CD4-positive, alpha-beta T cell (primary cell): ENCODE data around the gene NEUROD1. TPM values are rescaled to one million over a fixed set of nuclear protein-coding genes. Genes with fewer than 3 reads are reported as not detected.

Experiments
- ATAC-seq: fragments of 200-7000 bp; cut with Tn5 transposase; one replicate; pipeline ENCODE4 v1.10.0; 2022; ENCODE audit warnings: mild to moderate bottlenecking; ENCODE audit not compliant: poor library complexity
- CTCF ChIA-PET: fragments of 350-600 bp; sonication (Branson Sonifier 250); formaldehyde crosslinking; loops from one replicate; lab custom pipeline; 2021; ENCODE audit warnings: antibody characterized with exemption, inconsistent platforms; lab: Charles Lee
- POLR2A ChIA-PET: fragments of 350-600 bp; sonication (Branson Sonifier 250); formaldehyde crosslinking; loops from one replicate; lab custom pipeline; 2021; ENCODE audit warnings: antibody characterized with exemption, inconsistent platforms; lab: Charles Lee
- DNase-seq, 14 experiments: peaks; one replicate each; pipeline ENCODE4 v3.0.0-alpha.2; 2013 to 2020; ENCODE audit warnings: mixed read lengths in 2 of 14
- H3K27ac ChIP-seq, 2 donors: one replicate each; pipeline versions ENCODE4 v1.5.1 to v1.7.0; 2013; ENCODE audit warnings: low read length in 2 of 2, low read depth in 1 of 2, mild to moderate bottlenecking in 1 of 2
- H3K27me3 ChIP-seq, 2 experiments: 1 replicate in 1 of 2; 2 replicates in 1 of 2; pipeline versions ENCODE4 v1.6.1 to v1.7.0; 2013; ENCODE audit warnings: low read length in 2 of 2, control low read depth in 1 of 2, mild to moderate bottlenecking in 1 of 2, moderate library complexity in 1 of 2; ENCODE audit not compliant: insufficient read depth in 2 of 2, control insufficient read depth in 1 of 2
- H3K36me3 ChIP-seq: one replicate; pipeline ENCODE4 v1.6.1; 2013; ENCODE audit warnings: low read length, control low read depth; ENCODE audit not compliant: insufficient read depth
- H3K4me1 ChIP-seq: one replicate; pipeline ENCODE4 v1.6.1; 2013; ENCODE audit warnings: low read length, control low read depth; ENCODE audit not compliant: insufficient read depth
- H3K4me3 ChIP-seq: one replicate; pipeline ENCODE4 v1.5.1; 2013; ENCODE audit warnings: mild to moderate bottlenecking, low read length, moderate library complexity
- H3K9me3 ChIP-seq, 2 experiments: 1 replicate in 1 of 2; 2 replicates in 1 of 2; pipeline versions ENCODE4 v1.6.1 to v1.7.0; 2013; ENCODE audit warnings: low read length in 2 of 2, mild to moderate bottlenecking in 2 of 2, control low read depth in 1 of 2, moderate library complexity in 1 of 2; ENCODE audit not compliant: control insufficient read depth in 1 of 2, insufficient read depth in 1 of 2
- H3K27ac Mint-ChIP-seq: one replicate; pipeline ENCODE4 v1.8.0; 2020; ENCODE audit warnings: mixed read lengths
- H3K27me3 Mint-ChIP-seq: one replicate; pipeline ENCODE4 v1.8.0; 2021; ENCODE audit warnings: mixed read lengths
- H3K36me3 Mint-ChIP-seq: one replicate; pipeline ENCODE4 v1.8.0; 2021; ENCODE audit warnings: low read depth, mixed read lengths
- H3K4me1 Mint-ChIP-seq: one replicate; pipeline ENCODE4 v1.8.0; 2021; ENCODE audit warnings: low read depth, mixed read lengths
- H3K4me3 Mint-ChIP-seq: one replicate; pipeline ENCODE4 v1.8.0; 2020; ENCODE audit warnings: mild to moderate bottlenecking, mixed read lengths
- H3K9me3 Mint-ChIP-seq: one replicate; pipeline ENCODE4 v1.8.0; 2020; ENCODE audit warnings: mixed read lengths
- CTCF ChIP-seq: fragments of 200-600 bp; IDR thresholded peaks from one replicate; pipeline ENCODE4 v1.8.0; 2022; ENCODE audit warnings: antibody characterized with exemption, mild to moderate bottlenecking
- intact Hi-C, 2 experiments: fragments of 100-400 bp; cut with DNase I in 1 of 2; cut with micrococcal nuclease in 1 of 2; formaldehyde crosslinking; loops; one replicate each; pipeline versions ENCODE4 v1.15.1 to v1.9.0; 2023 to 2025; cut with DNase I, micrococcal nuclease
- total RNA-seq, 174 experiments: library from RNA in 2 of 174; stranded (reverse) in 2 of 174; gene quantifications; one replicate each; pipeline ENCODE4 v1.2.3 and lab custom pipeline; 2021 to 2026

NEUROD1 gene
- total RNA-seq, 2 experiments from 2014 or later, result not detected

GRCh38 chr2:181626671-181627070, 53.6 kb downstream of the NEUROD1 start:
- H3K27ac ChIP-seq, result no peak overlapping the region
- no peak overlapping the region for H3K27ac Mint-ChIP-seq
- H3K4me1 ChIP-seq, result no peaks in the 10 kb centered on the region
- CTCF ChIA-PET, result no interaction called here
- POLR2A ChIA-PET, result no interaction called here
- H3K4me3 ChIP-seq, result no peak overlapping the region
- no peak overlapping the region for H3K4me3 Mint-ChIP-seq
- intact Hi-C loops, result no loop called here
- no peaks in the 10 kb centered on the region for H3K36me3 Mint-ChIP-seq
- ATAC-seq (no peak), DNase-seq (no peak)
- peaks cover 21% of the 10 kb centered on the region for H3K27me3 Mint-ChIP-seq
- peaks cover 11 to 15% of the 10 kb centered on the region in 2 experiments for H3K27me3 ChIP-seq
- H3K36me3 ChIP-seq, result no peaks in the 10 kb centered on the region
- H3K4me1 Mint-ChIP-seq, result no peaks in the 10 kb centered on the region
- TF ChIP-seq CTCF, result no peak
- H3K9me3 Mint-ChIP-seq, result no peaks in the 10 kb centered on the region
- H3K9me3 ChIP-seq, result no peaks in the 10 kb centered on the region

Other genes with a start within 250 kb of the NEUROD1 start
- 10 to 100 TPM; 79.4 to 79.5 TPM for gene ITGA4, start 223.1 kb downstream of the NEUROD1 start, total RNA-seq
- not detected for gene CERKL, start 23.4 kb downstream of the NEUROD1 start, total RNA-seq
- 10 to 100 TPM; 75.8 to 79.7 TPM for gene ITPRID2, start 211.2 kb upstream of the NEUROD1 start, total RNA-seq